Activated naive CD4-positive, alpha-beta T cell treated with anti-CD3 and anti-CD28 coated beads for 36 hours (primary cell): ENCODE data around the gene HHIP. TPM values are rescaled to one million over a fixed set of nuclear protein-coding genes. Genes with fewer than 3 reads are reported as not detected.

Experiments used
- CTCF ChIA-PET: fragments of 350-600 bp; sonication (Branson Sonifier 250); formaldehyde crosslinking; loops from one replicate; lab custom pipeline; 2021; ENCODE audit warnings: antibody characterized with exemption; lab: Charles Lee
- DNase-seq: peaks from one replicate; pipeline ENCODE4 v3.0.0-alpha.2; 2020
- H3K27ac Mint-ChIP-seq: one replicate; pipeline ENCODE4 v1.8.0; 2021; ENCODE audit warnings: mild to moderate bottlenecking, mixed read lengths
- H3K27me3 Mint-ChIP-seq: one replicate; pipeline ENCODE4 v1.8.0; 2021; ENCODE audit warnings: low read depth, mixed read lengths
- H3K36me3 Mint-ChIP-seq: one replicate; pipeline ENCODE4 v1.8.0; 2021; ENCODE audit warnings: low read depth, mixed read lengths
- H3K4me1 Mint-ChIP-seq: one replicate; pipeline ENCODE4 v1.8.0; 2021; ENCODE audit warnings: low read depth, mixed read lengths
- H3K4me3 Mint-ChIP-seq: one replicate; pipeline ENCODE4 v1.8.0; 2021; ENCODE audit warnings: mild to moderate bottlenecking, moderate library complexity, mixed read lengths
- H3K9me3 Mint-ChIP-seq: one replicate; pipeline ENCODE4 v1.8.0; 2021; ENCODE audit warnings: mixed read lengths
- intact Hi-C: fragments of 100-400 bp; cut with micrococcal nuclease; formaldehyde crosslinking; loops from one replicate; pipeline ENCODE4 v1.15.1; 2023
- total RNA-seq, 2 experiments: library from RNA; stranded (reverse); gene quantifications; one replicate each; pipeline ENCODE4 v1.2.3, GENCODE V29; 2021

The HHIP gene
- total RNA-seq, 2 experiments from 2014 or later = not detected

DNA sequence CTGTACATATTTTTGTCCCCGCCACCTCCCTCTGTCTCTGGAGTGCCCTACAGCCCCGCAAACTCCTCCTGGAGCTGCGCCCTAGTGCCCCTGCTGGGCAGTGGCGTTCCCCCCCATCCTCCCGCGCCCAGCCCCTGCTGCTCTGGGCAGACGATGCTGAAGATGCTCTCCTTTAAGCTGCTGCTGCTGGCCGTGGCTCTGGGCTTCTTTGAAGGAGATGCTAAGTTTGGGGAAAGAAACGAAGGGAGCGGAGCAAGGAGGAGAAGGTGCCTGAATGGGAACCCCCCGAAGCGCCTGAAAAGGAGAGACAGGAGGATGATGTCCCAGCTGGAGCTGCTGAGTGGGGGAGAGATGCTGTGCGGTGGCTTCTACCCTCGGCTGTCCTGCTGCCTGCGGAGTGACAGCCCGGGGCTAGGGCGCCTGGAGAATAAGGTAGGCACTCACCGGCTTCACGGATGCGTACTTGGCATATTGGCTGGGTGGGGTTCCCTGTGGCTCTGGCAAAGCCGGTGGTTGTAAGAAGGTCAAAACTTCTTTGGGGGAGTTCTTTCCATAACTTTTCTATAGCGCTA, 653 bp downstream of the HHIP start:
- H3K36me3 Mint-ChIP-seq = peaks cover 2% of the 10 kb centered on the region
- peaks cover 15% of the 10 kb centered on the region for H3K4me1 Mint-ChIP-seq
- intact Hi-C loops = loop anchor here (2.0 to 10.0 kb wide), 4 partner anchors 138 to 472 kb away; partner anchors contain the start of genes ABCE1 and ANAPC10
- H3K9me3 Mint-ChIP-seq = no peaks in the 10 kb centered on the region
- H3K27ac Mint-ChIP-seq = no peak overlapping the region
- peak overlapping the region; percentile 77 for H3K4me3 Mint-ChIP-seq
- CTCF ChIA-PET = no interaction called here
- DNase-seq = peak; percentile 7
- H3K27me3 Mint-ChIP-seq = peaks cover 45% of the 10 kb centered on the region

DNA sequence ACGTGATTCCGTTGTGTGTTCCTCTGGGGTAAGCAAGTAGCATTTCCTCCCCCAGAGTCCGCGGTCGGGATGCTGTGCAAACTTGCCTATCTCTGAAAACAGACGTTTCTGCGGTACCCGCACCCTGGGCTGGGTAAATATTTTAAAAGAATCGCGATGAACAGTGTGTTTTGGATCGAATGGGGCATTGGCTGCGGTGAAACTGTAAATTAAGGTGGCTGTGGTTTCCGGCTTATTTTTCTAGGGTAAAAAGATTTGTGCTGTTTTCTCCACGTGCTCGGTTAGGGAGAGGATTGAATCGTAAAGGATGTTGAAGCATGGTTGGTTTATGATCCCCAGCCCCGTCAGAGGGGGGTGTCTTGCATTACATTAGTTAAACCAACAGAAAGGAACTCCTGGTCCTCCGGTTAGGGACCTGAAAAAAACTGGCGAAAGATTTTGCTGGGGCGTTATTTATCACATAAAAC, 1.2 kb downstream of the HHIP start:
- Mint-ChIP-seq H3K27me3 (peaks cover 45% of the 10 kb centered on the region), H3K9me3 (no peaks in the 10 kb centered on the region), H3K36me3 (peaks cover 2% of the 10 kb centered on the region), H3K4me3 (peak overlapping the region; percentile 77), H3K4me1 (peaks cover 15% of the 10 kb centered on the region), H3K27ac (no peak overlapping the region)
- peak; percentile 27 for DNase-seq
- intact Hi-C loops = loop anchor here (2.0 to 10.0 kb wide), 4 partner anchors 138 to 472 kb away; partner anchors contain the start of genes ABCE1 and ANAPC10
- CTCF ChIA-PET = no interaction called here

DNA sequence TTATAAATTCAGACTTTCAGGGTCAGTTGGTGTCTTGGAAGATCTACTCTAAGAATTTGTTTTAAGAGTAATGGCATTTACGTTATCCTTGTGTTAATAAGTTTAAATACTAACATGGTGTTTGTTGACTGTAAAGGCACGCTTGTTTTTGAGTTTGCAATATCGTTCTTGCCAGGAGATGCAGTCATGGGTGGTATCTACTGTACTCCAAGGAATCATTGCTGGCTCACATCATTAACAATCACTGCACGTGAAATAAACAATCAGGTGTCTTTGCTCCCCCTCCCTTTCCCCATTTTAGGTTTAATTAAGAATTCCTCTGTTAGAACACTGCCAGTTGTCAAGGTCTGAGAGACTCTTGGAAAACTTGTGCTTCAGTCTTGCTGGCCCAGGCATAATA, 1.6 kb downstream of the HHIP start:
- Mint-ChIP-seq H3K27me3 (peaks cover 45% of the 10 kb centered on the region), H3K4me3 (peak overlapping the region; percentile 77), H3K27ac (no peak overlapping the region), H3K4me1 (peaks cover 15% of the 10 kb centered on the region), H3K36me3 (peaks cover 2% of the 10 kb centered on the region), H3K9me3 (no peaks in the 10 kb centered on the region)
- intact Hi-C loops = loop anchor here (2.0 to 10.0 kb wide), 4 partner anchors 137 to 473 kb away; partner anchors contain the start of genes ABCE1 and ANAPC10
- DNase-seq = no peak
- CTCF ChIA-PET = no interaction called here

DNA sequence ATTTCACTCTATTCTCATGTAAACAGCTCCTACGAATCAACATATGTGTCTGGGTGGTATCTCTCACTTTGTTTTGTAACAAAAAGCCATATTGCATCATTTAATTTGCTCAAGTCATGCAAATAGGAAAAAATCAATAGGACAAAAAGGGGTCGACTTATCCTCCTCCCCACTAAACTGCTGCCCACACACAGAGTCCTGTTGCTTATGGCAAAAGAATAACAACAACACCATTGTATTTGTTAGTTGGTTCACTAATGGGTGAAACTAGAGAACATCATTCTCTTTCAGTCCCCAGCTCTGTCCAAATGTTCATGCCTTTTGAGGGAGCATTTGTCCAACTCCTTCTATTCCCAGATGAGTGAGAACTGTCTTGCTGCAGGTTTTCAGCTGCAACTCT, 2.1 kb downstream of the HHIP start:
- intact Hi-C loops = loop anchor here (10.0 kb wide), 2 partner anchors 137 to 473 kb away; no protein-coding TSS in a partner anchor
- Mint-ChIP-seq H3K36me3 (peaks cover 2% of the 10 kb centered on the region), H3K27me3 (peaks cover 45% of the 10 kb centered on the region), H3K4me3 (no peak overlapping the region), H3K4me1 (peaks cover 15% of the 10 kb centered on the region), H3K27ac (no peak overlapping the region), H3K9me3 (no peaks in the 10 kb centered on the region)
- CTCF ChIA-PET = no interaction called here
- no peak for DNase-seq

DNA sequence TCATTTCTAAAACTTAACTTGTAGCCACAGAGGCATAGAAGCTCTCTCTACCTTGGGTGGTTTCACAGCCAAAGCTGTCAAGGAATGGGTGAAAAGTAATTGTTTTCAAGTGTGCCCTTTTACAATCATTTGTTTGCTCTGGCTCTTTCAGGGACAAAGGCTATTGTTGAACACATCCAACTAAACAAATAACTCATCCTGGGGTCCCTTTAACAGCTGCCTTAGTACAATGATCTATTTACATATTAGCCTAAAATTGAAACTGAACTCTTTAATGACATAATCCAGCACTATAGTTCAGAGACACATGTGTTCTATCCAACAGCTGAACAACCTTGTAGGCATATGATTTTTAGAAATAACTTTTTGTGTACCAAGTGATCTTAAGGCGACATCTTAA, 3.7 kb downstream of the HHIP start:
- Mint-ChIP-seq H3K27me3 (peaks cover 41% of the 10 kb centered on the region), H3K36me3 (peaks cover 2% of the 10 kb centered on the region)
- intact Hi-C loops = loop anchor here (10.0 kb wide), 2 partner anchors 135 to 475 kb away; no protein-coding TSS in a partner anchor

DNA sequence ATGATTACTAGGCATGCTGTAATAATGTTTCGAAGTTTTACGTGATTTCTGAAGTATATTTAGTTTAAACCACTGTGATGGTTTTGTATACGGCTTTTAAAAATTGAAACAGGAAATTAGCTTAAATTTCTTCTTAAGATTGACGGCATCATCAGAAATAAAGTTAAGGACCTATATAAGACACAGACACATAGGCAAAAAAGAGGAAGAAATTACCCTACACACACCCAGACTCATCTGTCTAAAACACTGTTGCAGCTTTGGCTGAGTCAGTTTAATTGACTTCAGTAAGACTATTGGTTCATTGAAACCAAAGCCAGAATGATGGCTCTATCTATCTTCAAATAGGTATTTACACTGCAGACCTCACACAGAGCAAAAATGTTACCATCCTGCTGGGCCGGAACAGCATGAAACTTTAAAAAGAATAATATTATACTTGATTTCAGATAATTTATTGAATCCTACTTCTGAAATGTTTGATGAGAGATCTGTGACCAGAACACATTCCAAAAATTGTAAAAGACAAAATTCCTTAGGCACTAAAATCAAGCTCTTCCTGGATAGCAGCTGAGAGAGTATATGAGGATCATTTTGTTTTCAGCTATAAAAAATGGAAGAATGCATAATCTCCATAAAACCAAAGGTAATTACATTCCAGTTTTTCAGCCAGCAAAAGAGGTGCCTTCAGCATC, 4.5 kb downstream of the HHIP start:
- intact Hi-C loops = no loop called here
- H3K27ac Mint-ChIP-seq = no peak overlapping the region
- no peak for DNase-seq

More for the DNA sequence above, 3.7 kb downstream of the HHIP start:
- CTCF ChIA-PET = no interaction called here
- H3K9me3 Mint-ChIP-seq = no peaks in the 10 kb centered on the region
- no peak overlapping the region for H3K27ac Mint-ChIP-seq
- no peak overlapping the region for H3K4me3 Mint-ChIP-seq
- no peak for DNase-seq
- peaks cover 15% of the 10 kb centered on the region for H3K4me1 Mint-ChIP-seq

DNA sequence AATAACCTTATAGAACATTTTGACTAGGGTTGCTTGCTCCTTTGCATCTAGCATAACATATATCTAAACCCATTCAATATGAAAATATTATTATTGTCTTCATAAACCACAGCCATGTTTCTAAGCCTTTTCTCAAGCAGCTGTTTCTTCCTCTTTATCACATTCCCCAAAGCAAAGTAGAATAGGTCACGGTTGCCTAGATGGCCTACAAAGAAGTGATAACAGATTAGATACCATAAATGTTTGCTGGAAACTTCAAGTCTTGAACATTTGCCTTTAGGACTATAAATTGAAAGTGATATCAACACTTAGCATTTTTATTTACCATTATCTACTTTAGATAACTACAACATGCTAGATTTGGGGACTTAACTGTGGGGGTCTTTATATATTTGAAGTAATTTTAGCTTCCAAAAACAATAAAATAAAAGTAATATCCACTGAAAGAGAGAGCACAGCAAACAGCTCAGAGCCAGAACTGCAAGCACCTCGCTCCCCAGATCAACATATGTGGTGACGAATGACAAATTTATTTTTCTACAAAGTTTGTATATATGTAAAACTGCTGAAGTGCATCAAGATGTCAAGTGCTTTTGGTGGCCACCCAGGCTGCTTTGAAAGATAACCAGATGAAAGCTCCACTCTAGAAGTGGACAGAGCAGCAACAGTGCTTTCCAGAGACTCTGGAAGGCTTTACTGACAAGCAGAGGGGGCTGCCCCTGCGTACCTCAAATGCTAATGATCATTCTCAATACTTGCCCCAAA, 8.0 kb downstream of the HHIP start:
- Mint-ChIP-seq H3K27me3 (peaks cover 9% of the 10 kb centered on the region), H3K9me3 (no peaks in the 10 kb centered on the region), H3K4me1 (no peaks in the 10 kb centered on the region), H3K27ac (no peak overlapping the region), H3K4me3 (no peak overlapping the region), H3K36me3 (no peaks in the 10 kb centered on the region)
- intact Hi-C loops = no loop called here
- DNase-seq = no peak
- CTCF ChIA-PET = no interaction called here

More for the DNA sequence above, 4.5 kb downstream of the HHIP start:
- peaks cover 2% of the 10 kb centered on the region for H3K36me3 Mint-ChIP-seq
- no peak overlapping the region for H3K4me3 Mint-ChIP-seq
- peaks cover 15% of the 10 kb centered on the region for H3K4me1 Mint-ChIP-seq
- peaks cover 35% of the 10 kb centered on the region for H3K27me3 Mint-ChIP-seq
- CTCF ChIA-PET = no interaction called here
- H3K9me3 Mint-ChIP-seq = no peaks in the 10 kb centered on the region

DNA sequence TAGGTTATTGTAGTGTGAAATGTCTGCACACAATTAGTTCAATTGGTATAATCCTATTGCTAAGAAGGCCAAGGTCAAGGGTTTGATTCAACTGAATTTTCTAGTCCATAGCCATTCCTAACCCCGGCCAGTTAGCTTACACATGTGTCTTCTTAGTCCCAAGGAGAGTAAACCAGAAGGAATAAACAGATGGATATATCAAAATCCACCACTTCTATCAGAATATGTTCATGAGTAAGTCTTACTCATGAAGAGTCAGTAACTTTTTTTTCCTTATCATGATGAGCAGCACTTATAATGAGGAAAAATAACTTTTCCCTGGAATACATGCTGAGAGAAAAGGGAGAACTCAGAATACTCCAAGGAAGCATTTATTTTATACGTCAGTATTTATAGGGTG, 9.5 kb downstream of the HHIP start:
- Mint-ChIP-seq H3K27ac (no peak overlapping the region), H3K36me3 (no peaks in the 10 kb centered on the region), H3K4me3 (no peak overlapping the region), H3K27me3 (peaks cover under 1% of the 10 kb centered on the region), H3K9me3 (no peaks in the 10 kb centered on the region), H3K4me1 (no peaks in the 10 kb centered on the region)
- CTCF ChIA-PET = no interaction called here
- no peak for DNase-seq
- intact Hi-C loops = no loop called here

DNA sequence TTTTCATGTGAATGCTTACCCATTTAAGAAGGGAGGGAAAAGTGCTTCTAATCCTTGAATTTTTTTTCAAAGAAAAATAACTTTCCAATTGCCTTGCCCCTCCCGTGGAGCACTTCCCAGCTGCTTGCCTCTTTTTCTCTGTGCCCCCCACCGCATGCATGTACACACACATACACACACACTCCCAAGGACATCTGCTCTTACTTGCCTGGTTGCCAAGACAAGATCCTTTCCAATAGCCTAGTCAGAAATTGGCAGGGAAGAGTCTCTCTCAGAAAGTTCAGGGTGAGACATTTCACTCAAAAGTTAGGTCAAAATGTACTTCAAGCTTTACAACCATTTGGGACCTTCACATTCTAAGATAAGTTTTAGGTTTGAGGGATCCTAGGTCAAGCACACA, 10.9 kb downstream of the HHIP start:
- no peak for DNase-seq
- Mint-ChIP-seq H3K9me3 (no peaks in the 10 kb centered on the region), H3K27ac (no peak overlapping the region), H3K4me3 (no peak overlapping the region), H3K27me3 (no peaks in the 10 kb centered on the region), H3K4me1 (no peaks in the 10 kb centered on the region), H3K36me3 (no peaks in the 10 kb centered on the region)
- intact Hi-C loops = no loop called here
- CTCF ChIA-PET = no interaction called here

DNA sequence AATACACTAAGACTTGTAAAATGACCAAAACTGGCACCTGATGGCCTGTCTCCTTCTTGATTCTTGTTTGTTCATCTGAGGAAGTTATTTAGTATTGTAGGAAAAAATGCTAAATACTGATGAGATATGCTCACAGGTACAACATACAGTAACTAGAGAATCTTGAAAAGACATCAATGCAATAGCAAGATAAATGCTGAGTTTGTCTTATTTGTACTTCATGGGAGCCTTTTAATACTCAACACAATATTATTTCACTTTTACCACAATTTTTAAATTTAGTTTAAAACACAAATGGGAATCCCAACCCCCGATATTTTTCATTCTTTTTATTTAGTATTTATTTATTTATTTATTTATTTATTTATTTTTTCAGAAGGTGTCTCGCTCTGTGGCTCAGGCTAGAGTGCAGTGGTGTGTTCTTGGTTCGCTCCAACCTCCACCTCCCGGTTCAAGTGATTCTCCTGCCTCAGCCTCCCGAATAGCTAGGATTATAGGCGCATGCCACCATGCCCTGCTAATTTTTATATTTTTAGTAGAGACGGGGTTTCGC, 12.1 kb downstream of the HHIP start:
- Mint-ChIP-seq H3K4me3 (no peak overlapping the region), H3K27me3 (no peaks in the 10 kb centered on the region), H3K9me3 (no peaks in the 10 kb centered on the region), H3K27ac (no peak overlapping the region), H3K4me1 (no peaks in the 10 kb centered on the region), H3K36me3 (no peaks in the 10 kb centered on the region)
- DNase-seq = no peak
- intact Hi-C loops = no loop called here
- CTCF ChIA-PET = no interaction called here

DNA sequence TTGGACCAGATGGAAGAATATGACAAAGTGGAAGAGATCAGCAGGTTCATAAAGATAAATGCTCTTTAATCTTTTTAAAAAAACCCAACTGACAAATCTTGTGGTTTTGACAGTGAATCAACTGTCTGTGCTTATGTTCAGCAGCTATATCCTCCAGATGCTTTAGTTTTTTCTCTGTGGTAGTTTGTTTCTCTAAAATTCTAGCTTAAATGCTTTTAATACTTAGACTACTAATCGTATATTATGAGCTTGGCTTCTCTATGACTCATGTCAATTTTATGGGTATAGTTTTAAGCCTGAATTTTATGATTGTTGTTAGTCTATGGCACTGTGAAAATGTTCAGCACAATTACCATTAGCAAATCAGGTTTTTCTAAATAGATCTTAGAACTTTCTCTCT, 12.9 kb downstream of the HHIP start:
- H3K27ac Mint-ChIP-seq = no peak overlapping the region
- H3K9me3 Mint-ChIP-seq = no peaks in the 10 kb centered on the region
- CTCF ChIA-PET = no interaction called here
- no peak for DNase-seq
- intact Hi-C loops = no loop called here
- no peak overlapping the region for H3K4me3 Mint-ChIP-seq
- H3K27me3 Mint-ChIP-seq = no peaks in the 10 kb centered on the region
- H3K36me3 Mint-ChIP-seq = no peaks in the 10 kb centered on the region
- no peaks in the 10 kb centered on the region for H3K4me1 Mint-ChIP-seq

DNA sequence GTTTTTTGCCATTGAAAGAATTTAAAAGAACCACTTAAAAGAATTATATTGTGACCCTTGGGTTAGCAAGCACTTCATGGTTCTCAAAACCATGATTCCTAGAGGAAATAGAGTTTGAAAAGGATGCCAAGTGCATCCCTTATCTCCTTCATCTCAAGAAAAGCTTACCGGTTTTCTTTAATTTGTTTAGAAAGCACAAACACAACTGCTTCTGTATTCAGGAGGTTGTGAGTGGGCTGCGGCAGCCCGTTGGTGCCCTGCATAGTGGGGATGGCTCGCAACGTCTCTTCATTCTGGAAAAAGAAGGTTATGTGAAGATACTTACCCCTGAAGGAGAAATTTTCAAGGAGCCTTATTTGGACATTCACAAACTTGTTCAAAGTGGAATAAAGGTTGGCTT, 13.5 kb downstream of the HHIP start:
- Mint-ChIP-seq H3K27me3 (no peaks in the 10 kb centered on the region), H3K4me1 (no peaks in the 10 kb centered on the region), H3K9me3 (no peaks in the 10 kb centered on the region), H3K36me3 (no peaks in the 10 kb centered on the region), H3K4me3 (no peak overlapping the region), H3K27ac (no peak overlapping the region)
- no peak for DNase-seq
- CTCF ChIA-PET = no interaction called here
- intact Hi-C loops = no loop called here
